Mesenchymal stem cell (in vitro differentiated cells and primary cell): ENCODE data around the gene SLIT3.

Experiments used
- DNase-seq: peaks from one replicate; pipeline ENCODE4 v3.0.0-alpha.2; 2013
- H2AFZ ChIP-seq: one replicate; pipeline ENCODE4 v1.6.1; 2013; ENCODE audit warnings: low read depth, mild to moderate bottlenecking, control low read depth, inconsistent platforms, low read length, moderate library complexity
- H2AK5ac ChIP-seq: 2 replicates; pipeline ENCODE4 v1.6.1; 2013; ENCODE audit warnings: low read length, moderate library complexity, mild to moderate bottlenecking, inconsistent platforms; ENCODE audit not compliant: severe bottlenecking
- H2BK120ac ChIP-seq: one replicate; pipeline ENCODE4 v1.6.1; 2013; ENCODE audit warnings: low read depth, mild to moderate bottlenecking, inconsistent platforms, low read length, moderate library complexity
- H2BK12ac ChIP-seq, 2 experiments: one replicate each; pipeline ENCODE4 v1.6.1; 2013; ENCODE audit warnings: inconsistent platforms in 2 of 2, low read length in 2 of 2, mild to moderate bottlenecking in 2 of 2, moderate library complexity in 2 of 2, control low read depth in 1 of 2
- H2BK15ac ChIP-seq: one replicate; pipeline ENCODE4 v1.6.1; 2013; ENCODE audit warnings: mild to moderate bottlenecking, low read depth, inconsistent platforms; ENCODE audit not compliant: poor library complexity, severe bottlenecking
- H2BK5ac ChIP-seq: 2 replicates; pipeline ENCODE4 v1.6.1; 2013; ENCODE audit warnings: low read depth, mild to moderate bottlenecking, low read length, control low read depth, inconsistent platforms; ENCODE audit not compliant: poor library complexity, severe bottlenecking
- H3K14ac ChIP-seq, 2 experiments: one replicate each; pipeline ENCODE4 v1.6.1; 2013; ENCODE audit warnings: inconsistent platforms in 2 of 2, low read length in 2 of 2, control low read depth in 1 of 2, mild to moderate bottlenecking in 1 of 2, moderate library complexity in 1 of 2
- H3K18ac ChIP-seq, 2 experiments: one replicate each; pipeline ENCODE4 v1.6.1; 2013; ENCODE audit warnings: inconsistent platforms in 2 of 2, low read length in 2 of 2, control low read depth in 1 of 2, low read depth in 1 of 2, mild to moderate bottlenecking in 1 of 2
- H3K23ac ChIP-seq, 2 experiments: one replicate each; pipeline ENCODE4 v1.6.1; 2013; ENCODE audit warnings: inconsistent platforms in 2 of 2, low read length in 2 of 2, mild to moderate bottlenecking in 2 of 2, moderate library complexity in 2 of 2, control low read depth in 1 of 2
- H3K27ac ChIP-seq: 2 replicates; pipeline ENCODE4 v1.5.1; 2013; ENCODE audit warnings: mild to moderate bottlenecking, moderate library complexity, low read length, control low read depth, inconsistent platforms; ENCODE audit not compliant: poor library complexity, severe bottlenecking
- H3K27me3 ChIP-seq, 2 experiments: 2 replicates each; pipeline versions ENCODE4 v1.6.1 to v1.7.0; 2013; ENCODE audit warnings: low read length in 2 of 2, mild to moderate bottlenecking in 2 of 2, moderate library complexity in 2 of 2, control low read depth in 1 of 2, inconsistent platforms in 1 of 2; ENCODE audit not compliant: control insufficient read depth in 1 of 2, insufficient read depth in 1 of 2
- H3K36me3 ChIP-seq, 2 experiments: 2 replicates each; pipeline versions ENCODE4 v1.6.1 to v1.7.0; 2013; ENCODE audit warnings: low read length in 2 of 2, control low read depth in 1 of 2, inconsistent platforms in 1 of 2, low read depth in 1 of 2, mild to moderate bottlenecking in 1 of 2; ENCODE audit not compliant: insufficient read depth in 2 of 2, control insufficient read depth in 1 of 2
- H3K4ac ChIP-seq, 2 experiments: one replicate each; pipeline ENCODE4 v1.6.1; 2013; ENCODE audit warnings: inconsistent platforms in 2 of 2, low read length in 2 of 2, mild to moderate bottlenecking in 2 of 2, moderate library complexity in 2 of 2, control low read depth in 1 of 2, low read depth in 1 of 2
- H3K4me1 ChIP-seq: 2 replicates; pipeline ENCODE4 v1.6.1; 2013; ENCODE audit warnings: low read depth, low read length, control low read depth; ENCODE audit not compliant: control insufficient read depth, insufficient read depth
- H3K4me2 ChIP-seq: 2 replicates; pipeline ENCODE4 v1.6.1; 2013; ENCODE audit warnings: low read length, mild to moderate bottlenecking, inconsistent platforms; ENCODE audit not compliant: poor library complexity, severe bottlenecking
- H3K4me3 ChIP-seq, 2 experiments: 2 replicates each; pipeline versions ENCODE4 v1.5.1 to v1.7.0; 2013; ENCODE audit warnings: low read length in 2 of 2, mild to moderate bottlenecking in 2 of 2, control low read depth in 1 of 2, low read depth in 1 of 2; ENCODE audit not compliant: insufficient read depth in 1 of 2
- H3K79me1 ChIP-seq: replicated peaks from 2 replicates; pipeline ENCODE4 v1.6.1; 2013; ENCODE audit warnings: mild to moderate bottlenecking, control low read depth, low read length, inconsistent platforms; ENCODE audit not compliant: poor library complexity, severe bottlenecking
- H3K9ac ChIP-seq: 2 replicates; pipeline ENCODE4 v1.7.0; 2013; ENCODE audit warnings: mild to moderate bottlenecking, low read length, moderate library complexity
- H3K9me3 ChIP-seq: 2 replicates; pipeline ENCODE4 v1.7.0; 2013; ENCODE audit warnings: mild to moderate bottlenecking, low read length; ENCODE audit not compliant: control insufficient read depth
- H4K8ac ChIP-seq: one replicate; pipeline ENCODE4 v1.6.1; 2013; ENCODE audit warnings: inconsistent platforms, mild to moderate bottlenecking, low read length, moderate library complexity
- H4K91ac ChIP-seq: one replicate; pipeline ENCODE4 v1.6.1; 2013; ENCODE audit warnings: mild to moderate bottlenecking, low read length, inconsistent platforms
- WGBS: methylation state at CpG from one replicate; pipeline ENCODE4 v1.1.7; 2013; ENCODE audit warnings: mixed read lengths; 5-methylcytosine and 5-hydroxymethylcytosine counted together

SLIT3 gene

DNA sequence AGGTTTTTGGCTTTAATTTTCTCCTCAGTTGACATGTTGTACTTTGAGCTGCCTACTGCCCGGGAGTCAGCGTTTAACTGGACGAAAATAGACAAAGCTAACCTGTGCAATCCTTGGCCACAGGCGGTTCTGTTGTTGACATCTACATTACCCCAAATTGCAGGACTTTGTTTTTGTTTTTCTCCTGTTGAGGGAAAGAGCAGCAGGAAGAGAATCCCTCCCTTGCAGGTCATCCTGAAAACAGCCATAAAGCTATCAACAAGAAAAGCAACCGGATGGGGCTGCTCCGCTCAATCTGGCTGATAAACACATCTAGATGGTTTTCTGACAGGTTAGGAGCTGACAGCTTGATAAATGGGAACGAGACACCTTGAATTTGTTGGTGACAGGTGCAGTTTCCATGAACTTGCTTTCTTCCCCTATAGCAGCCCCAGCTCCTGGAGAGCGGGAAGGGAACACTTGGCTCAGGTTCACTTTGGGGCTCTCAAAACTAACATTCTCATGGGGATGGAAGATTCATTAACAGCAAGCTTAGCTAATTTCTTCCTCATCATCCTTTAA lies 331.5 kb downstream of the SLIT3 start:
- Histone ChIP-seq H3K4me2 (no peak overlapping the region), H3K9ac (no peak overlapping the region), H3K23ac (no peak overlapping the region), H3K4me1 (no peaks in the 10 kb centered on the region), H2BK120ac (no peak overlapping the region), H3K27me3 (peaks cover 0 to 19% of the 10 kb centered on the region in 2 experiments), H2AFZ (no peak overlapping the region), H3K14ac (no peak overlapping the region), H4K8ac (no peak overlapping the region), H4K91ac (no peak overlapping the region), H3K18ac (no peak overlapping the region), H3K27ac (no peak overlapping the region), H3K4ac (no peak overlapping the region), H3K9me3 (no peaks in the 10 kb centered on the region), H2BK5ac (no peak overlapping the region), H2AK5ac (no peak overlapping the region), H3K36me3 (peaks cover 0 to 27% of the 10 kb centered on the region in 2 experiments), H3K4me3 (no peak overlapping the region), H2BK15ac (no peak overlapping the region), H3K79me1 (no peaks in the 10 kb centered on the region), H2BK12ac (no peak overlapping the region)
- DNase-seq = no peak
- WGBS = 73% methylated on average over 8 of the region's 8 CpGs

DNA sequence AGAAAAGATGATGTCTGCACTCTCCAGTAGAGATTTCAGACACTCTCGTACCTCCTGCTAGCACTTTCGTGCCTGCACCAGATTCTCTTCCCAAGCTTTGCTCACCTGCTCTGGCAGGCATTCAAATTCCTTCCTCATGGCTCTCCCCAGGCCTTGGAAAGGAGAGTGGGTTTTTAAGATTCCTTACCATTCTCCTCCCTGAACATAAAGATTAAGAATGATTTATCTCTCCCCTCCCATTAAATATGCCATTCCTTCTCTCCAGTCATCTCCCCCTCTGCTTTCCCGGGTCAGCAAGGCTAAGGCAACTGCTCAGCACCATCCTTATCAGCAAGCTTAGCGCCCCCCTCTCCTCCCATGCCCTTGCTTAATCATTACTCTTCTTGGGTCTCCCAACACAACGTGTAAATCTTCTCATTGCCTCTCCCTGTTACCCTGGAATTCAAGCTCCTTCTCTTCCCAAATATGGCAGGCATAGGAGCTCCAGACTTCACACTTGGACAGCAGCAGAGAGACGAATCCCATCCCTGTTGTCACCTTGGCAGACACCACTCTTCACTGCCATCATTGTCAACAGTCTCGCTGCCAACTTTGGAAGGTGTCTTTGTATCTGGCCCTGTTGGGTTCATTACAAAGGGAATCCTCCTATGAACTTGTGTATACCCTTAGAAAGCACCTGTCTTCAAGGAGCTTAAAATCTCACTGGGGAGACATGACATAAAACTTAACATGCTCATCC lies 332.9 kb downstream of the SLIT3 start:
- Histone ChIP-seq H3K18ac (no peak overlapping the region), H2AFZ (no peak overlapping the region), H2BK15ac (no peak overlapping the region), H4K91ac (no peak overlapping the region), H3K4me3 (no peak overlapping the region), H3K9me3 (no peaks in the 10 kb centered on the region), H4K8ac (no peak overlapping the region), H2AK5ac (no peak overlapping the region), H3K4ac (no peak overlapping the region), H2BK5ac (no peak overlapping the region), H2BK12ac (no peak overlapping the region), H2BK120ac (no peak overlapping the region), H3K14ac (no peak overlapping the region), H3K27ac (no peak overlapping the region), H3K23ac (no peak overlapping the region), H3K79me1 (no peaks in the 10 kb centered on the region), H3K9ac (no peak overlapping the region), H3K4me1 (no peaks in the 10 kb centered on the region), H3K27me3 (peaks cover 0 to 19% of the 10 kb centered on the region in 2 experiments), H3K4me2 (no peak overlapping the region), H3K36me3 (peaks cover 0 to 27% of the 10 kb centered on the region in 2 experiments)
- 57% methylated on average over 7 of the region's 7 CpGs for WGBS
- no peak for DNase-seq

DNA sequence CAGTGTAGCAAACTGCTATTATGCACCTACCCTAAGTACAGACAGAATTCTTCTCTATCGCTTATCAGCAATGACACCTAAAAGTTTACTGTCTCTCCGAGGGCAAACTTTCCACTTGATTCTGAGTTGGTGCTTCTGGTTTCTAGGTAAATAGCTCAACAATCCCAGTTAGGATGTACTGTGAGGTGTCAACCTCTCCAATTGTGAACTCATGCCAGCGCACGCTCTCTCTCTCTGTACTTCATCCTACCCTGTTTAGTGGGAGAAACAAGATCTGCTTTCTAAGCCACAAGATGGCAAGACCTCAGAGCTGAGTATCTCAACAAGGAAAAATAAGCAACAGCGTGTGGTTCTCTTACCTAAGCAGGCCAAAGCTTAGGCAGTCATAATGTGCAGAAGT lies 335.3 kb downstream of the SLIT3 start:
- Histone ChIP-seq H2BK120ac (no peak overlapping the region), H4K8ac (no peak overlapping the region), H3K23ac (no peak overlapping the region), H3K79me1 (no peaks in the 10 kb centered on the region), H3K4ac (no peak overlapping the region), H3K18ac (no peak overlapping the region), H3K4me1 (peaks cover 4% of the 10 kb centered on the region), H2BK15ac (no peak overlapping the region), H2BK5ac (no peak overlapping the region), H3K27ac (no peak overlapping the region), H3K4me3 (no peak overlapping the region), H3K27me3 (peaks cover 0 to 19% of the 10 kb centered on the region in 2 experiments), H2BK12ac (no peak overlapping the region), H3K9ac (no peak overlapping the region), H3K9me3 (no peaks in the 10 kb centered on the region), H2AFZ (no peak overlapping the region), H3K36me3 (peaks cover 0 to 27% of the 10 kb centered on the region in 2 experiments), H3K14ac (no peak overlapping the region), H2AK5ac (no peak overlapping the region), H3K4me2 (no peak overlapping the region), H4K91ac (no peak overlapping the region)
- DNase-seq = no peak
- 87% methylated on average over 4 of the region's 5 CpGs for WGBS

GRCh38 chr5:168964182-168964581 lies 336.8 kb downstream of the SLIT3 start:
- no peak overlapping the region for H4K8ac ChIP-seq
- H3K27ac ChIP-seq = no peak overlapping the region

More at GRCh38 chr5:168964182-168964581, 336.8 kb downstream of the SLIT3 start:
- Histone ChIP-seq H4K91ac (no peak overlapping the region), H3K9ac (no peak overlapping the region), H2AK5ac (no peak overlapping the region), H2BK12ac (no peak overlapping the region), H3K36me3 (peaks cover 0 to 26% of the 10 kb centered on the region in 2 experiments), H3K18ac (no peak overlapping the region), H3K4me3 (no peak overlapping the region), H3K4me1 (peaks cover 4% of the 10 kb centered on the region), H2BK5ac (no peak overlapping the region), H2BK120ac (no peak overlapping the region), H3K9me3 (no peaks in the 10 kb centered on the region), H3K4ac (no peak overlapping the region), H2BK15ac (no peak overlapping the region), H3K14ac (no peak overlapping the region), H3K79me1 (no peaks in the 10 kb centered on the region), H2AFZ (no peak overlapping the region), H3K23ac (no peak overlapping the region), H3K4me2 (no peak overlapping the region), H3K27me3 (peaks cover 0 to 19% of the 10 kb centered on the region in 2 experiments)
- no peak for DNase-seq
- WGBS = 87% methylated on average over 2 of the region's 3 CpGs
